Prostate gland (tissue), 2 donors: ENCODE data around the gene PDK3. TPM values are rescaled to one million over a fixed set of nuclear protein-coding genes. Genes with fewer than 3 reads are reported as not detected.

Source experiments
- DNase-seq: peaks from one replicate; pipeline ENCODE4 v3.0.0-alpha.2; 2019; ENCODE audit warnings: low spot score
- H3K27ac ChIP-seq, 2 donors: fragments of 200-600 bp; sonication (generic); 2 replicates each; pipeline ENCODE4 v1.5.1; 2017 to 2019
- H3K27me3 ChIP-seq: fragments of 200-600 bp; sonication (generic); replicated peaks from 2 replicates; pipeline ENCODE4 v1.5.1; 2019; ENCODE audit not compliant: insufficient read depth
- H3K36me3 ChIP-seq, 2 donors: fragments of 200-600 bp; sonication (generic); 1 replicate in 1 of 2; 2 replicates in 1 of 2; pipeline versions ENCODE4 v1.5.1 to v1.8.1; 2017 to 2019
- H3K4me1 ChIP-seq: fragments of 200-600 bp; sonication (generic); replicated peaks from 2 replicates; pipeline ENCODE4 v1.5.1; 2019
- H3K4me3 ChIP-seq, 2 donors: fragments of 200-600 bp; sonication (generic); 2 replicates each; pipeline ENCODE4 v1.5.1; 2017 to 2019
- H3K9me3 ChIP-seq: fragments of 200-600 bp; sonication (generic); 2 replicates; pipeline ENCODE4 v1.5.1; 2017
- CTCF ChIP-seq, 4 experiments: fragments of 200-600 bp in 2 of 4; fragments of 450-650 bp in 2 of 4; sonication (generic) in 2 of 4; IDR thresholded peaks; 1 replicate in 3 of 4; 2 replicates in 1 of 4; pipeline ENCODE4 v1.5.1; 2016 to 2019; ENCODE audit warnings: antibody characterized with exemption in 4 of 4, mild to moderate bottlenecking in 2 of 4, moderate library complexity in 2 of 4
- POLR2A ChIP-seq: fragments of 450-650 bp; IDR thresholded peaks from one replicate; pipeline ENCODE4 v1.6.1; 2016; ENCODE audit warnings: antibody characterized with exemption, mild to moderate bottlenecking
- POLR2AphosphoS5 ChIP-seq: sonication (generic); formaldehyde crosslinking; IDR thresholded peaks from one replicate; pipeline ENCODE4 v1.6.1; 2017; ENCODE audit warnings: antibody characterized with exemption
- WGBS: methylation state at CpG from one replicate; pipeline ENCODE4 v1.1.5; 2018; 5-methylcytosine and 5-hydroxymethylcytosine counted together
- intact Hi-C: fragments of 100-400 bp; cut with DNase I; formaldehyde crosslinking; loops from one replicate; pipeline ENCODE4 v1.14.2; 2022
- total RNA-seq, 2 donors: library from RNA; depleted of rRNA; stranded (reverse); fragments of >200 nt; gene quantifications; one replicate each; pipeline ENCODE4 v1.1.0, GENCODE V29; 2016

PDK3 gene
- 10 to 100 TPM; 41.6 to 54.3 TPM for total RNA-seq

- Histone ChIP-seq H3K27me3 (no peaks in the 10 kb centered on the region), H3K36me3 (no peaks in the 10 kb centered on the region), H3K27ac (peak within 1 kb of the TSS; percentile 77 to 82), H3K4me3 (peak within 1 kb of the TSS; percentile 56 to 66), H3K4me1 (no peaks in the 10 kb centered on the region), H3K9me3 (no peaks in the 10 kb centered on the region)
- DNase-seq = peak; percentile 78
- TF ChIP-seq POLR2AphosphoS5 (peak; percentile 61), CTCF (IDR thresholded peaks at IDR 0.05) (no peak), POLR2A (peak; percentile 92)
- WGBS = 0% methylated on average over 7 of the region's 83 CpGs
- intact Hi-C loops = no loop called here
These were observed at the start of gene PDK3 for GRCh38 chrX:24464836-24465531. TSS of gene PDK3 (plus strand) at chrX:24465286. CDS start at chrX:24465456, 170 bp downstream.

GRCh38 chrX:24415921-24416320 is 49.2 kb upstream of the PDK3 start:
- Histone ChIP-seq H3K27ac (no peak overlapping the region), H3K36me3 (no peaks in the 10 kb centered on the region), H3K9me3 (no peaks in the 10 kb centered on the region), H3K4me1 (no peaks in the 10 kb centered on the region), H3K4me3 (no peak overlapping the region), H3K27me3 (no peaks in the 10 kb centered on the region)
- no peak for DNase-seq
- 72% methylated on average over 4 of the region's 5 CpGs for WGBS
- TF ChIP-seq CTCF (IDR thresholded peaks at IDR 0.05) = no peak
- no peak for TF ChIP-seq POLR2AphosphoS5
- intact Hi-C loops = no loop called here

GRCh38 chrX:24423960-24424359 is 41.1 kb upstream of the PDK3 start:
- no peak for TF ChIP-seq POLR2AphosphoS5
- no peak for TF ChIP-seq CTCF (IDR thresholded peaks at IDR 0.05)
- no peak for TF ChIP-seq POLR2A
- intact Hi-C loops = no loop called here
- Histone ChIP-seq H3K4me1 (no peaks in the 10 kb centered on the region), H3K9me3 (no peaks in the 10 kb centered on the region), H3K27ac (no peak overlapping the region), H3K27me3 (no peaks in the 10 kb centered on the region), H3K36me3 (no peaks in the 10 kb centered on the region), H3K4me3 (no peak overlapping the region)
- WGBS = 44% methylated on average over 2 of the region's 2 CpGs
- DNase-seq = no peak

- TF ChIP-seq POLR2A (no peak), CTCF (IDR thresholded peaks at IDR 0.05) (no peak), POLR2AphosphoS5 (no peak)
- no peak for DNase-seq
- H3K9me3 ChIP-seq = no peaks in the 10 kb centered on the region
- H3K27ac ChIP-seq = no peak overlapping the region
- intact Hi-C loops = no loop called here
- H3K4me1 ChIP-seq = no peaks in the 10 kb centered on the region
- no peaks in the 10 kb centered on the region for H3K27me3 ChIP-seq
- H3K4me3 ChIP-seq = no peak overlapping the region
- 47% methylated on average over 8 of the region's 8 CpGs for WGBS
- no peaks in the 10 kb centered on the region for H3K36me3 ChIP-seq
These were observed 40.1 kb upstream of the PDK3 start for GRCh38 chrX:24424948-24425347.

GRCh38 chrX:24425806-24426205 is 39.3 kb upstream of the PDK3 start:
- TF ChIP-seq POLR2AphosphoS5 (no peak), POLR2A (no peak), CTCF (IDR thresholded peaks at IDR 0.05) (no peak)
- intact Hi-C loops = no loop called here
- Histone ChIP-seq H3K27ac (no peak overlapping the region), H3K4me1 (no peaks in the 10 kb centered on the region), H3K36me3 (no peaks in the 10 kb centered on the region), H3K4me3 (no peak overlapping the region), H3K9me3 (no peaks in the 10 kb centered on the region), H3K27me3 (no peaks in the 10 kb centered on the region)
- WGBS = 78% methylated on average over 2 of the region's 2 CpGs
- DNase-seq = no peak
